Activated CD8-positive, alpha-beta T cell treated with anti-CD3 and anti-CD28 coated beads for 36 hours (primary cell): ENCODE measurements around the gene FLNA. TPM values are rescaled to one million over a fixed set of nuclear protein-coding genes. Genes with fewer than 3 reads are reported as not detected.
A peak's percentile ranks its signal among the peaks of the same experiment; 100 is the strongest.

ENCODE experiments used
- ATAC-seq: fragments of 200-7000 bp; cut with Tn5 transposase; one replicate; pipeline ENCODE4 v1.10.0; 2021; ENCODE audit warnings: mild to moderate bottlenecking, moderate library complexity
- CTCF ChIA-PET: fragments of 350-600 bp; sonication (Branson Sonifier 250); formaldehyde crosslinking; loops from one replicate; lab custom pipeline; 2021; ENCODE audit warnings: antibody characterized with exemption; lab: Charles Lee
- POLR2A ChIA-PET: fragments of 350-600 bp; sonication (Branson Sonifier 250); formaldehyde crosslinking; loops from one replicate; lab custom pipeline; 2021; ENCODE audit warnings: antibody characterized with exemption; lab: Charles Lee
- DNase-seq: peaks from one replicate; pipeline ENCODE4 v3.0.0-alpha.2; 2020
- H3K27ac Mint-ChIP-seq: one replicate; pipeline ENCODE4 v1.8.0; 2021; ENCODE audit warnings: mild to moderate bottlenecking, mixed read lengths
- H3K27me3 Mint-ChIP-seq: one replicate; pipeline ENCODE4 v1.8.0; 2021; ENCODE audit warnings: mixed read lengths
- H3K36me3 Mint-ChIP-seq: one replicate; pipeline ENCODE4 v1.8.0; 2021; ENCODE audit warnings: low read depth, mixed read lengths
- H3K4me1 Mint-ChIP-seq: one replicate; pipeline ENCODE4 v1.8.0; 2021; ENCODE audit warnings: low read depth, mixed read lengths
- H3K4me3 Mint-ChIP-seq: one replicate; pipeline ENCODE4 v1.8.0; 2021; ENCODE audit warnings: mild to moderate bottlenecking, moderate library complexity, mixed read lengths
- H3K9me3 Mint-ChIP-seq: one replicate; pipeline ENCODE4 v1.8.0; 2021; ENCODE audit warnings: mixed read lengths
- intact Hi-C: fragments of 100-400 bp; cut with micrococcal nuclease; formaldehyde crosslinking; loops from one replicate; pipeline ENCODE4 v1.10.0; 2022
- total RNA-seq, 2 experiments: library from RNA; stranded (reverse); gene quantifications; one replicate each; pipeline ENCODE4 v1.2.3, GENCODE V29; 2021
- TF ChIP-seq, protein P1 (sequence below): fragments of 200-600 bp; IDR thresholded peaks from one replicate; pipeline ENCODE4 v1.8.0; 2022; ENCODE audit warnings: antibody characterized with exemption, mild to moderate bottlenecking

Gene FLNA, protein sequence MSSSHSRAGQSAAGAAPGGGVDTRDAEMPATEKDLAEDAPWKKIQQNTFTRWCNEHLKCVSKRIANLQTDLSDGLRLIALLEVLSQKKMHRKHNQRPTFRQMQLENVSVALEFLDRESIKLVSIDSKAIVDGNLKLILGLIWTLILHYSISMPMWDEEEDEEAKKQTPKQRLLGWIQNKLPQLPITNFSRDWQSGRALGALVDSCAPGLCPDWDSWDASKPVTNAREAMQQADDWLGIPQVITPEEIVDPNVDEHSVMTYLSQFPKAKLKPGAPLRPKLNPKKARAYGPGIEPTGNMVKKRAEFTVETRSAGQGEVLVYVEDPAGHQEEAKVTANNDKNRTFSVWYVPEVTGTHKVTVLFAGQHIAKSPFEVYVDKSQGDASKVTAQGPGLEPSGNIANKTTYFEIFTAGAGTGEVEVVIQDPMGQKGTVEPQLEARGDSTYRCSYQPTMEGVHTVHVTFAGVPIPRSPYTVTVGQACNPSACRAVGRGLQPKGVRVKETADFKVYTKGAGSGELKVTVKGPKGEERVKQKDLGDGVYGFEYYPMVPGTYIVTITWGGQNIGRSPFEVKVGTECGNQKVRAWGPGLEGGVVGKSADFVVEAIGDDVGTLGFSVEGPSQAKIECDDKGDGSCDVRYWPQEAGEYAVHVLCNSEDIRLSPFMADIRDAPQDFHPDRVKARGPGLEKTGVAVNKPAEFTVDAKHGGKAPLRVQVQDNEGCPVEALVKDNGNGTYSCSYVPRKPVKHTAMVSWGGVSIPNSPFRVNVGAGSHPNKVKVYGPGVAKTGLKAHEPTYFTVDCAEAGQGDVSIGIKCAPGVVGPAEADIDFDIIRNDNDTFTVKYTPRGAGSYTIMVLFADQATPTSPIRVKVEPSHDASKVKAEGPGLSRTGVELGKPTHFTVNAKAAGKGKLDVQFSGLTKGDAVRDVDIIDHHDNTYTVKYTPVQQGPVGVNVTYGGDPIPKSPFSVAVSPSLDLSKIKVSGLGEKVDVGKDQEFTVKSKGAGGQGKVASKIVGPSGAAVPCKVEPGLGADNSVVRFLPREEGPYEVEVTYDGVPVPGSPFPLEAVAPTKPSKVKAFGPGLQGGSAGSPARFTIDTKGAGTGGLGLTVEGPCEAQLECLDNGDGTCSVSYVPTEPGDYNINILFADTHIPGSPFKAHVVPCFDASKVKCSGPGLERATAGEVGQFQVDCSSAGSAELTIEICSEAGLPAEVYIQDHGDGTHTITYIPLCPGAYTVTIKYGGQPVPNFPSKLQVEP (N-terminal part only)
- total RNA-seq: 1,000 to 10,000 TPM; 1,057 to 1,091 TPM

DNA sequence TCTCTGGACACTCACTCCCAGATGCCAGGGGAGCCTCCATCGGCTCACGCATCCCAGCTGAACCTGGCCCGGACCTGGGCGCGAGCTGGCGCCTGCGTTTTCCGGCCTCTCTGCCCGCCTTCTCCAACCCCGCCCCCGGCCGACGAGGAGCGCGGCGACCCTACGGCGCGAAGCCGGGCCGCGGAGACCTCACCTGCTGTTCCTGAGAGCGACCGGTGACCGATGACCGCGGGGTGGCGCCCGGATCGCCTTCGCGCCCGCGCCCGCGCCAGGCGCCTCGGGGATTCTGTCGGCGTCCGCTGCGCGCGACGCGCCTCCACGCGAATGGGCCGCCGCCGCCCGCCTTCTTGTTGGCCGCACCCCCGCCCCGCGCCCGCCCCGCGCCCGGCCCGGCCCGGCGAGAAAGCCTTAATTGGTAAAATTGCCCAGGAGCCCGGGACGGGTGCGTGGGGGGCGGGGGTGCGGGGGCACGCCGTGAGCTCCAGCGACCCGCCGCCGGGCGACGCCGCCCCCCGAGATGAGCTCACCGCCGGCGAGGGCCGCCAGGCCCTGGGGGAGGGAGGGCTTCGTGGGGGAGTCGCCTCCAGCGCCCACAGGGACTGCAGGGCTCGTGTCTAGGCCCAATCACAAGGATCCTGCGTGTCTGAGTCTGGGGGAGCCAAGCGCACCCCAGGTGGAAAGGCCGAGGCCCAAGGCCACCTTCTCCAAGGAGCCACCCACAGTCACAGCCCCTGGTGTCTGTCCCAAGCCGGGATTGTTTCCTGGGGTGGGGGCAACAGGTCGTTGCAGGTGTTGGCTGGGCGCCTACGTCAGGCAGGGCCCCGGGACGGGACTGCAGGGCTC is at the start of gene FLNA:
Gene FLNA, minus strand, starts transcription at position 322 of the 843 bp plus-strand sequence. CDS start 3,389 bp downstream, outside the sequence.
- ATAC-seq (no peak), DNase-seq (peak; percentile 31)
- Mint-ChIP-seq H3K4me1 (peaks cover 21% of the 10 kb centered on the region), H3K27me3 (no peaks in the 10 kb centered on the region), H3K27ac (peak within 1 kb of the TSS; percentile 49), H3K36me3 (peaks cover 12% of the 10 kb centered on the region), H3K4me3 (peak within 1 kb of the TSS; percentile 76), H3K9me3 (no peaks in the 10 kb centered on the region)
- ChIA-PET CTCF (interaction anchor here (1.0 to 1.8 kb wide), 7 partner anchors 9 to 169 kb away, joined by 3 to 11 read pairs (median 4); partner anchors contain the start of genes RPL10 and SLC10A3), POLR2A (interaction anchor here (1.3 to 3.9 kb wide), 5 partner anchors 11 to 403 kb away, joined by 3 to 30 read pairs (median 6); partner anchors contain the start of genes HCFC1, RPL10 and TMEM187)
- TF ChIP-seq, protein P1, sequence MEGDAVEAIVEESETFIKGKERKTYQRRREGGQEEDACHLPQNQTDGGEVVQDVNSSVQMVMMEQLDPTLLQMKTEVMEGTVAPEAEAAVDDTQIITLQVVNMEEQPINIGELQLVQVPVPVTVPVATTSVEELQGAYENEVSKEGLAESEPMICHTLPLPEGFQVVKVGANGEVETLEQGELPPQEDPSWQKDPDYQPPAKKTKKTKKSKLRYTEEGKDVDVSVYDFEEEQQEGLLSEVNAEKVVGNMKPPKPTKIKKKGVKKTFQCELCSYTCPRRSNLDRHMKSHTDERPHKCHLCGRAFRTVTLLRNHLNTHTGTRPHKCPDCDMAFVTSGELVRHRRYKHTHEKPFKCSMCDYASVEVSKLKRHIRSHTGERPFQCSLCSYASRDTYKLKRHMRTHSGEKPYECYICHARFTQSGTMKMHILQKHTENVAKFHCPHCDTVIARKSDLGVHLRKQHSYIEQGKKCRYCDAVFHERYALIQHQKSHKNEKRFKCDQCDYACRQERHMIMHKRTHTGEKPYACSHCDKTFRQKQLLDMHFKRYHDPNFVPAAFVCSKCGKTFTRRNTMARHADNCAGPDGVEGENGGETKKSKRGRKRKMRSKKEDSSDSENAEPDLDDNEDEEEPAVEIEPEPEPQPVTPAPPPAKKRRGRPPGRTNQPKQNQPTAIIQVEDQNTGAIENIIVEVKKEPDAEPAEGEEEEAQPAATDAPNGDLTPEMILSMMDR: no peak
- intact Hi-C loops: no loop called here

DNA sequence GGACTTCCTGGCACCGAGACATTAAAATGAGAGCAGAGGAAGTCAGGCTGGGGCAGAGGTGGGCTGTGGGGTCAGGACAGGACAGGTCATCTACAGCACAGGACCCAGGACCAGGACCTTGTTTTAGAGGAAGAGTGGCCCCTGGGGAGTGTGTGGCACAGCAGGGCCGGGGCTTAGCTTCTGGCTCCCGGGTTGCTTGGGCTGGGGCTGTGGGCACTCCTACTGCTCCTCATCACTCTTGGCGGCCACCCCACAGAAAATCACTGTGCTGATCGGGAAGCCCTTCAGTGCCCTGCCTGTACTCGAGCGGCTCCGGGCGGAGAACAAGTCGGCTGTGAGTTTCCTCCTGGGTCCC is 45.9 kb upstream of the FLNA start:
- Mint-ChIP-seq H3K27ac (no peak overlapping the region), H3K4me3 (no peak overlapping the region), H3K4me1 (peaks cover 6% of the 10 kb centered on the region), H3K36me3 (peaks cover 2% of the 10 kb centered on the region), H3K27me3 (no peaks in the 10 kb centered on the region), H3K9me3 (no peaks in the 10 kb centered on the region)
- no peak for ATAC-seq
- ChIA-PET POLR2A (interaction anchor here (1.6 kb wide), 1 partner anchor 9 kb away, joined by 8 read pairs; the partner anchor contains the start of gene TAFAZZIN), CTCF (no interaction called here)
- DNase-seq: no peak
- TF ChIP-seq, protein P1: no peak
- intact Hi-C loops: no loop called here

DNA sequence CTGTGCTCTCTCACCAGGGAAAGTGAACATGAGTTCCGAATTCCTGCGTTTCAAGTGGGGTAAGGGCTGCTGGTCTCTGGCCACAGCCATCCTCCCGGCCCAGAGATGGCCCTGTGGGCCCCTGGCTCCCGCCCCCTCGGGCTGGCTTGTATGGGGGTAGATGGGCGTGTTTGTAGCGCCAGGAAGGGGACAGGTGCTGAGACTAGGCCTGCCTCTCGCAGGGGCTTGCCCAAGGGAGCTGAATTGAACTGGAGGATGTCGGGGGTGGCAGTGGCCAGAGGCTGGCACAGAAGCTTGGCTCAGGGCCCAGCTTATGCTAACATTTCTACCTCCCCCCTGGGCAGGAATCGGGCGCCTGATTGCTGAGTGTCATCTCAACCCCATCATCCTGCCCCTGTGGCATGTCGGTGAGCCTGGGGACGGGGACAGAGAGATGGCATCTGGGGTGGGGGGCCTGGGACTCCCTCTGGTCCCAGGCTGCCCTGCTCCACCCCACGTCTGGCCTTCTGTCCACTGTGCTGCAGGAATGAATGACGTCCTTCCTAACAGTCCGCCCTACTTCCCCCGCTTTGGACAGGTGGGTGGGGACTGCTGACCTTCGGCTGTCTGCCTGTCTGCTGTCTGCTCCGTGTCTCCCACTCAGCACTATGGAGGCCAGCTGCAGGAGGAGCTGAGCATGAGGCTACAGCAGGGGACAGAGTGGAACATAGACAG is 45.4 kb upstream of the FLNA start:
- no peak overlapping the region for H3K27ac Mint-ChIP-seq
- POLR2A ChIA-PET: interaction anchor here (0.9 to 1.6 kb wide), 3 partner anchors 9 to 128 kb away, joined by 3 to 8 read pairs (median 3); partner anchors contain the start of genes IKBKG and TAFAZZIN
- H3K4me3 Mint-ChIP-seq: no peak overlapping the region
- intact Hi-C loops: no loop called here
- TF ChIP-seq, protein P1: no peak
- H3K27me3 Mint-ChIP-seq: no peaks in the 10 kb centered on the region
- DNase-seq: no peak
- CTCF ChIA-PET: no interaction called here
- H3K36me3 Mint-ChIP-seq: peaks cover 4% of the 10 kb centered on the region
- no peak for ATAC-seq
- H3K4me1 Mint-ChIP-seq: peaks cover 6% of the 10 kb centered on the region
- no peaks in the 10 kb centered on the region for H3K9me3 Mint-ChIP-seq

DNA sequence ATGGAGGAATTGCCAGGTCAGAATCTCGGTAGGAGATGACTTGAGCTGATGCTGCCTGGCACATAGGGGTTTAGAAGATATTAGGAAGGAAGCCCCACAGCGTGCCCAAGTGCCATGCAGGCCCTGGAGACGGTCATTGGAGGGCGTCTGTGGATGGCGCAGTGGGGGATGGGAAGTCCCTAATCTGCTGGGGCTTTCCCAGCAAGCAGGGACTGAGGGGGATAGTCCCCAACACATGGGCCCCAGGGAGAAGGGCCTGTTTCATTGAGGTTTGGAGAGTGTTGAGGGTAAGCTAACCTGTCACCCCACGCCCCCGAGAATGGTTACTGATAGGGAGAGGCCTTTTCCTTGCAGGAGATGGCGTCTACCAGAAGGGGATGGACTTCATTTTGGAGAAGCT is 44.8 kb upstream of the FLNA start:
- intact Hi-C loops: no loop called here
- POLR2A ChIA-PET: interaction anchor here (0.9 to 1.0 kb wide), 2 partner anchors 21 to 129 kb away, joined by 3 read pairs; partner anchors contain the start of gene IKBKG

More for the DNA sequence above, 44.8 kb upstream of the FLNA start:
- ATAC-seq (peak; percentile 27), DNase-seq (no peak)
- Mint-ChIP-seq H3K9me3 (no peaks in the 10 kb centered on the region), H3K36me3 (peaks cover 4% of the 10 kb centered on the region), H3K4me1 (peaks cover 6% of the 10 kb centered on the region), H3K4me3 (no peak overlapping the region), H3K27me3 (no peaks in the 10 kb centered on the region), H3K27ac (no peak overlapping the region)
- CTCF ChIA-PET: no interaction called here
- TF ChIP-seq, protein P1: no peak
